ENCODE results near the gene GNG13. TPM values are rescaled to one million over a fixed set of nuclear protein-coding genes. Genes with fewer than 3 reads are reported as not detected.
"Not testable (repeated sequence)": the region's sequence is repeated elsewhere in the genome, so short reads cannot be mapped to it uniquely, and the experiment has no call there.

The GNG13 gene
- total and polyA plus RNA-seq, 7 donors: not detected

GRCh38 chr16:779561-779960 is 21.0 kb downstream of the GNG13 start:
- H3K4me3 ChIP-seq: no peak overlapping the region
- no peaks in the 10 kb centered on the region for H3K4me1 ChIP-seq
- intact Hi-C loops (cut with DNase I): no loop called here
- TF ChIP-seq, protein P1, sequence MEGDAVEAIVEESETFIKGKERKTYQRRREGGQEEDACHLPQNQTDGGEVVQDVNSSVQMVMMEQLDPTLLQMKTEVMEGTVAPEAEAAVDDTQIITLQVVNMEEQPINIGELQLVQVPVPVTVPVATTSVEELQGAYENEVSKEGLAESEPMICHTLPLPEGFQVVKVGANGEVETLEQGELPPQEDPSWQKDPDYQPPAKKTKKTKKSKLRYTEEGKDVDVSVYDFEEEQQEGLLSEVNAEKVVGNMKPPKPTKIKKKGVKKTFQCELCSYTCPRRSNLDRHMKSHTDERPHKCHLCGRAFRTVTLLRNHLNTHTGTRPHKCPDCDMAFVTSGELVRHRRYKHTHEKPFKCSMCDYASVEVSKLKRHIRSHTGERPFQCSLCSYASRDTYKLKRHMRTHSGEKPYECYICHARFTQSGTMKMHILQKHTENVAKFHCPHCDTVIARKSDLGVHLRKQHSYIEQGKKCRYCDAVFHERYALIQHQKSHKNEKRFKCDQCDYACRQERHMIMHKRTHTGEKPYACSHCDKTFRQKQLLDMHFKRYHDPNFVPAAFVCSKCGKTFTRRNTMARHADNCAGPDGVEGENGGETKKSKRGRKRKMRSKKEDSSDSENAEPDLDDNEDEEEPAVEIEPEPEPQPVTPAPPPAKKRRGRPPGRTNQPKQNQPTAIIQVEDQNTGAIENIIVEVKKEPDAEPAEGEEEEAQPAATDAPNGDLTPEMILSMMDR (IDR thresholded peaks at IDR 0.05): no peak
- no peak overlapping the region for H3K27ac ChIP-seq
- no peak for DNase-seq
- H3K36me3 ChIP-seq (ENCODE audit: insufficient read depth in 1 of 2, low read depth in 1 of 2): no peaks in the 10 kb centered on the region
- no peak for ATAC-seq
- no peaks in the 10 kb centered on the region for H3K9me3 ChIP-seq
- 64 to 67% (median 65%) methylated on average over 13 of the region's 13 CpGs for WGBS, 3 donors
- H3K27me3 ChIP-seq (ENCODE audit: insufficient read depth in 3 of 3, low read length in 2 of 3): peaks cover 0 to 76% (median 12%) of the 10 kb centered on the region in 3 donors

- no peak overlapping the region for H3K4me3 ChIP-seq
- DNase-seq (no peak), ATAC-seq (no peak)
- peaks cover 0 to 74% (median 12%) of the 10 kb centered on the region in 3 donors for H3K27me3 ChIP-seq (ENCODE audit: insufficient read depth in 3 of 3, low read length in 2 of 3)
- TF ChIP-seq, protein P1 (IDR thresholded peaks at IDR 0.05): no peak
- H3K27ac ChIP-seq: no peak overlapping the region
- intact Hi-C loops (cut with DNase I): no loop called here
- H3K9me3 ChIP-seq: no peaks in the 10 kb centered on the region
- WGBS, 3 donors: 80 to 84% (median 81%) methylated on average over 6 of the region's 6 CpGs
- no peaks in the 10 kb centered on the region for H3K36me3 ChIP-seq (ENCODE audit: insufficient read depth in 1 of 2, low read depth in 1 of 2)
- no peaks in the 10 kb centered on the region for H3K4me1 ChIP-seq
Measured at GRCh38 chr16:778909-779527, 21.5 kb downstream of the GNG13 start.

- Histone ChIP-seq H3K4me1 (no peaks in the 10 kb centered on the region), H3K9me3 (no peaks in the 10 kb centered on the region), H3K36me3 (ENCODE audit: insufficient read depth in 1 of 2, low read depth in 1 of 2) (no peaks in the 10 kb centered on the region), H3K4me3 (no peak overlapping the region), H3K27me3 (ENCODE audit: insufficient read depth in 3 of 3, low read length in 2 of 3) (peaks cover 0 to 70% (median 12%) of the 10 kb centered on the region in 3 donors), H3K27ac (no peak overlapping the region)
- no peak for DNase-seq
- WGBS, 3 donors: 48 to 55% (median 53%) methylated on average over 11 of the region's 11 CpGs
- intact Hi-C loops (cut with DNase I): no loop called here
- no peak for ATAC-seq
- TF ChIP-seq, protein P1 (IDR thresholded peaks at IDR 0.05): no peak
Measured at GRCh38 chr16:778447-778846, 22.1 kb downstream of the GNG13 start.

DNA sequence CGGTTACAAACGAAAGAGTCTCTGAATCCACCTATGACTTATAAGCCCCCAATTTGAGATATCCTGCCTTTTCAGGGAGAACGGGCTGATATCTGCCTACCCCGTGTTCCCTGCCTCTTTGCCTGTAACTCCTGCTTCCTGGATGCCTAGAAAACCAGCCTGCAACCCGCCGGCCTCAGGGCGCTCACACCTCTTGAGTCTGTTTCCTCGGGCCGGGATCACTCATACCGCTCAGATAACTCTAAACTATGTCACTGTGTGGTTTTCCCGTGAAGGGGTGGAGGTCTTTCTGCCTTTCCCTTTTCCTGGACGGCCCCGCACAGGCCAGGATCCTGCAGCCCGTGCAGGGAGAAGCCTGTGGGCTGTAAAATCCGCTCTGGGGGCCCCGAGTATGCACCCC is 22.7 kb downstream of the GNG13 start:
- DNase-seq: no peak
- TF ChIP-seq, protein P1 (IDR thresholded peaks at IDR 0.05): no peak
- intact Hi-C loops (cut with DNase I): no loop called here
- Histone ChIP-seq H3K27me3 (ENCODE audit: insufficient read depth in 3 of 3, low read length in 2 of 3) (peaks cover 0 to 64% (median 12%) of the 10 kb centered on the region in 3 donors), H3K27ac (no peak overlapping the region), H3K4me3 (no peak overlapping the region), H3K4me1 (no peaks in the 10 kb centered on the region), H3K36me3 (ENCODE audit: insufficient read depth in 1 of 2, low read depth in 1 of 2) (no peaks in the 10 kb centered on the region), H3K9me3 (no peaks in the 10 kb centered on the region)
- 43 to 46% (median 44%) methylated on average over 15 to 16 of the region's 16 CpGs for WGBS, 3 donors
- ATAC-seq: no peak

DNA sequence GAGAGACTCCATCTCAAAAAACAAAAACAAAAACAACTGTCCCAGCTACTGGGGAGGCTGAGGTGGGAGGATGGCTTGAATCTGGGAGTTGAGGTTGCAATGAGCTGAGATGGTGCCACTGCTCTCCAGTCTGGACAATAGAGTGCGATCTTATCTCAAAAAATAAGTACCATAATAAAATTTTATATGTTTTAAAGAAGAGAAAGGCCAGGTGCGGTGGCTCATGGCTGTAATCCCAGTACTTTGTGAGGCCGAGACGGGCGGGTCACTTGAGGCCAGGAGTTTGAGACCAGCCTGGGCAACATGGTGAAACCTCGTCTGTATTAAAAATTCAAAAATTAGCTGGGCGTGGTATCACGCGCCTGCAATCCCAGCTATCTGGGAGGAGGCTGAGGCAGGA is 23.7 kb downstream of the GNG13 start:
- H3K27me3 ChIP-seq (ENCODE audit: insufficient read depth in 3 of 3, low read length in 2 of 3): peaks cover 0 to 54% (median 14%) of the 10 kb centered on the region in 3 donors

GRCh38 chr16:776298-776697 is 24.2 kb downstream of the GNG13 start:
- H3K27ac ChIP-seq; H3K4me3 ChIP-seq; intact Hi-C loops (cut with DNase I); H3K4me1 ChIP-seq; ATAC-seq; H3K9me3 ChIP-seq; DNase-seq; H3K36me3 ChIP-seq (ENCODE audit: insufficient read depth in 1 of 2, low read depth in 1 of 2): not testable (repeated sequence)
- peaks cover 0 to 49% (median 14%) of the 10 kb centered on the region in 3 donors for H3K27me3 ChIP-seq (ENCODE audit: insufficient read depth in 3 of 3, low read length in 2 of 3)
- 87 to 94% (median 89%) methylated on average over 10 of the region's 10 CpGs for WGBS, 3 donors

More for the DNA sequence above, 23.7 kb downstream of the GNG13 start:
- H3K9me3 ChIP-seq: no peaks in the 10 kb centered on the region
- no peaks in the 10 kb centered on the region for H3K4me1 ChIP-seq
- no peak for DNase-seq
- intact Hi-C loops (cut with DNase I): no loop called here
- H3K36me3 ChIP-seq (ENCODE audit: insufficient read depth in 1 of 2, low read depth in 1 of 2): no peaks in the 10 kb centered on the region
- H3K4me3 ChIP-seq: no peak overlapping the region
- no peak for ATAC-seq
- no peak overlapping the region for H3K27ac ChIP-seq
- 72 to 80% (median 75%) methylated on average over 9 of the region's 9 CpGs for WGBS, 3 donors
- TF ChIP-seq, protein P1 (IDR thresholded peaks at IDR 0.05): no peak

All from psoas muscle (tissue), 8 donors.